ENCODE measurements around the gene GIT2. TPM values are rescaled to one million over a fixed set of nuclear protein-coding genes. Genes with fewer than 3 reads are reported as not detected.

GIT2 gene
- total RNA-seq, 1 experiment from 2014 or later, result 36.7 TPM

- CTCF ChIA-PET, result no interaction called here
Observed at GRCh38 chr12:109947521-109947920, 48.6 kb downstream of the GIT2 start.

GRCh38 chr12:109946913-109947312 lies 49.3 kb downstream of the GIT2 start:
- Histone ChIP-seq H2AFZ (no peak overlapping the region), H4K20me1 (ENCODE audit: insufficient read depth) (no peaks in the 10 kb centered on the region), H3K9me3 (ENCODE audit: insufficient read depth, low read depth) (no peaks in the 10 kb centered on the region), H3K9me2 (ENCODE audit: insufficient read depth) (no peaks in the 10 kb centered on the region), H3K27me3 (ENCODE audit: insufficient read depth, low read depth) (no peaks in the 10 kb centered on the region), H3K36me3 (ENCODE audit: low read depth) (peaks cover 27% of the 10 kb centered on the region), H3K27ac (no peak overlapping the region), H3F3A (ENCODE audit: insufficient read depth, low read depth) (peaks cover 16% of the 10 kb centered on the region), H3K4me2 (no peak overlapping the region), H3K4me3 (no peak overlapping the region), H3K79me2 (ENCODE audit: low read depth) (no peaks in the 10 kb centered on the region), H3K4me1 (replicated peaks; ENCODE audit: insufficient read depth) (peaks cover 21% of the 10 kb centered on the region)
- TF ChIP-seq CTCF (conservative IDR thresholded peaks at IDR 0.05) (no peak), EZH2 (IDR thresholded peaks at IDR 0.05; ENCODE audit: low read depth) (no peak)
- no TSS peak for BruUV-seq (replicated peaks)
- intact Hi-C loops (cut with micrococcal nuclease; ENCODE audit: unreplicated experiment), result no loop called here
- ChIA-PET CTCF (no interaction called here), POLR2A (ENCODE audit: unreplicated experiment) (no interaction called here)
- no peak for DNase-seq

More at GRCh38 chr12:109947521-109947920, 48.6 kb downstream of the GIT2 start:
- intact Hi-C loops (cut with micrococcal nuclease; ENCODE audit: unreplicated experiment), result no loop called here
- BruUV-seq (replicated peaks), result no TSS peak
- Histone ChIP-seq H4K20me1 (ENCODE audit: insufficient read depth) (no peaks in the 10 kb centered on the region), H3K27ac (no peak overlapping the region), H3K27me3 (ENCODE audit: insufficient read depth, low read depth) (no peaks in the 10 kb centered on the region), H2AFZ (no peak overlapping the region), H3K4me3 (no peak overlapping the region), H3K36me3 (ENCODE audit: low read depth) (peaks cover 27% of the 10 kb centered on the region), H3K4me1 (replicated peaks; ENCODE audit: insufficient read depth) (peaks cover 28% of the 10 kb centered on the region), H3K4me2 (no peak overlapping the region), H3F3A (ENCODE audit: insufficient read depth, low read depth) (peaks cover 21% of the 10 kb centered on the region), H3K9me3 (ENCODE audit: insufficient read depth, low read depth) (no peaks in the 10 kb centered on the region), H3K9me2 (ENCODE audit: insufficient read depth) (no peaks in the 10 kb centered on the region), H3K79me2 (ENCODE audit: low read depth) (no peaks in the 10 kb centered on the region)
- POLR2A ChIA-PET (ENCODE audit: unreplicated experiment), result no interaction called here
- TF ChIP-seq EZH2 (IDR thresholded peaks at IDR 0.05; ENCODE audit: low read depth) (no peak), CTCF (conservative IDR thresholded peaks at IDR 0.05) (no peak)
- DNase-seq, result no peak

GRCh38 chr12:109946505-109946904 lies 49.7 kb downstream of the GIT2 start:
- Histone ChIP-seq H3K9me3 (ENCODE audit: insufficient read depth, low read depth) (no peaks in the 10 kb centered on the region), H4K20me1 (ENCODE audit: insufficient read depth) (no peaks in the 10 kb centered on the region), H3K4me2 (no peak overlapping the region), H3K9me2 (ENCODE audit: insufficient read depth) (no peaks in the 10 kb centered on the region), H3F3A (ENCODE audit: insufficient read depth, low read depth) (peaks cover 15% of the 10 kb centered on the region), H3K27me3 (ENCODE audit: insufficient read depth, low read depth) (no peaks in the 10 kb centered on the region), H3K36me3 (ENCODE audit: low read depth) (peaks cover 27% of the 10 kb centered on the region), H3K79me2 (ENCODE audit: low read depth) (no peaks in the 10 kb centered on the region), H3K4me3 (no peak overlapping the region), H3K27ac (no peak overlapping the region), H3K4me1 (replicated peaks; ENCODE audit: insufficient read depth) (peaks cover 17% of the 10 kb centered on the region), H2AFZ (no peak overlapping the region)
- POLR2A ChIA-PET (ENCODE audit: unreplicated experiment), result no interaction called here
- DNase-seq, result no peak
- intact Hi-C loops (cut with micrococcal nuclease; ENCODE audit: unreplicated experiment), result no loop called here
- BruUV-seq (replicated peaks), result no TSS peak
- CTCF ChIA-PET, result interaction anchor here (0.5 kb wide), 1 partner anchor 13 kb away, joined by 5 read pairs; no protein-coding TSS in a partner anchor
- TF ChIP-seq EZH2 (IDR thresholded peaks at IDR 0.05; ENCODE audit: low read depth), result no peak
- TF ChIP-seq CTCF (conservative IDR thresholded peaks at IDR 0.05), result no peak
